ENCODE data around the gene EVI2A. TPM values are rescaled to one million over a fixed set of nuclear protein-coding genes. Genes with fewer than 3 reads are reported as not detected.
"Not testable (repeated sequence)": the region's sequence is repeated elsewhere in the genome, so short reads cannot be mapped to it uniquely, and the experiment has no call there.

The EVI2A gene
- total and polyA plus RNA-seq, 2 donors: 147 to 252 TPM

GRCh38 chr17:31345191-31345747, 23.8 kb upstream of the EVI2A start:
- not testable (repeated sequence) for H3K4me3 ChIP-seq (ENCODE audit: low read length in 2 of 2); H3K27me3 ChIP-seq (ENCODE audit: control insufficient read depth in 2 of 2, insufficient read depth in 1 of 2, low read length in 1 of 2); DNase-seq (ENCODE audit: low read depth in 6 of 9, low spot score in 9 of 9); H3K27ac ChIP-seq (ENCODE audit: low read depth in 1 of 2, low read length in 1 of 2); H3K9me3 ChIP-seq (ENCODE audit: control insufficient read depth in 2 of 2, insufficient read depth in 1 of 2, low read length in 1 of 2); H3K4me1 ChIP-seq (ENCODE audit: control insufficient read depth in 2 of 2, insufficient read depth in 2 of 2, low read length in 2 of 2)
- H3K36me3 ChIP-seq (ENCODE audit: control insufficient read depth in 2 of 2, insufficient read depth in 2 of 2, low read length in 1 of 2): peaks cover 11 to 24% of the 10 kb centered on the region in 2 donors
- WGBS: 90% methylated on average over 21 of the region's 34 CpGs

- Histone ChIP-seq H3K4me1 (ENCODE audit: control insufficient read depth in 2 of 2, insufficient read depth in 2 of 2, low read length in 2 of 2) (no peaks in the 10 kb centered on the region), H3K36me3 (ENCODE audit: control insufficient read depth in 2 of 2, insufficient read depth in 2 of 2, low read length in 1 of 2) (peaks cover 11 to 37% of the 10 kb centered on the region in 2 donors), H3K27me3 (ENCODE audit: control insufficient read depth in 2 of 2, insufficient read depth in 1 of 2, low read length in 1 of 2) (no peaks in the 10 kb centered on the region), H3K9me3 (ENCODE audit: control insufficient read depth in 2 of 2, insufficient read depth in 1 of 2, low read length in 1 of 2) (peaks cover 0 to 4% of the 10 kb centered on the region in 2 donors), H3K4me3 (ENCODE audit: low read length in 2 of 2) (no peak overlapping the region), H3K27ac (ENCODE audit: low read depth in 1 of 2, low read length in 1 of 2) (no peak overlapping the region)
- no peak for DNase-seq (ENCODE audit: low read depth in 6 of 9, low spot score in 9 of 9)
- 97% methylated on average over 6 of the region's 6 CpGs for WGBS
These were observed 18.7 kb upstream of the EVI2A start for GRCh38 chr17:31339906-31340661.

DNA sequence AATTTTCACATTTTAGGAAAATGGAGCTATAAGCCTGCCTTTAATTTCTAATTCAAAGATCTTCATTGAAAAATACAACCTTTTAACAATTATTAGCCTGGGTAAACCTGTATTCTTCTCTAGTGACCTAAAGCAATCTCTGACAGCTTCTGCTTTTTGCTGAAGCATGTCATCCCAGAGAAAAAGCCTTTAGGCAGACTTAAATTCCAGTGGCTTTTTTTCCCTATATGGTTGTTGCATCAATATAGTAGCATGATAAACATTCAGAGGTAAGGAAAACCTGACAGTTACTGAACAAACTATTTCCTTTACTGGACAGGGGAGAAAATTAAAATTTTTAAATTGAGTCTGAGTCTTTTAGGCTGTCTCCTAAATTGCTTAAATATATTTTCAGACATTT, 7.8 kb upstream of the EVI2A start:
- no peak for DNase-seq (ENCODE audit: low read depth in 6 of 9, low spot score in 9 of 9)
- Histone ChIP-seq H3K36me3 (ENCODE audit: control insufficient read depth in 2 of 2, insufficient read depth in 2 of 2, low read length in 1 of 2) (peaks cover 15 to 17% of the 10 kb centered on the region in 2 donors), H3K27ac (ENCODE audit: low read depth in 1 of 2, low read length in 1 of 2) (no peak overlapping the region), H3K27me3 (ENCODE audit: control insufficient read depth in 2 of 2, insufficient read depth in 1 of 2, low read length in 1 of 2) (no peaks in the 10 kb centered on the region), H3K4me3 (ENCODE audit: low read length in 2 of 2) (no peak overlapping the region), H3K9me3 (ENCODE audit: control insufficient read depth in 2 of 2, insufficient read depth in 1 of 2, low read length in 1 of 2) (no peaks in the 10 kb centered on the region), H3K4me1 (ENCODE audit: control insufficient read depth in 2 of 2, insufficient read depth in 2 of 2, low read length in 2 of 2) (no peaks in the 10 kb centered on the region)

- no peaks in the 10 kb centered on the region for H3K9me3 ChIP-seq (ENCODE audit: control insufficient read depth in 2 of 2, insufficient read depth in 1 of 2, low read length in 1 of 2)
- H3K27ac ChIP-seq (ENCODE audit: low read depth in 1 of 2, low read length in 1 of 2): no peak overlapping the region
- H3K4me1 ChIP-seq (ENCODE audit: control insufficient read depth in 2 of 2, insufficient read depth in 2 of 2, low read length in 2 of 2): no peaks in the 10 kb centered on the region
- no peak overlapping the region for H3K4me3 ChIP-seq (ENCODE audit: low read length in 2 of 2)
- no peak for DNase-seq (ENCODE audit: low read depth in 6 of 9, low spot score in 9 of 9)
- peaks cover 15 to 17% of the 10 kb centered on the region in 2 donors for H3K36me3 ChIP-seq (ENCODE audit: control insufficient read depth in 2 of 2, insufficient read depth in 2 of 2, low read length in 1 of 2)
- H3K27me3 ChIP-seq (ENCODE audit: control insufficient read depth in 2 of 2, insufficient read depth in 1 of 2, low read length in 1 of 2): no peaks in the 10 kb centered on the region
These were observed 6.7 kb upstream of the EVI2A start for GRCh38 chr17:31328160-31328535.

- Histone ChIP-seq H3K9me3 (ENCODE audit: control insufficient read depth in 2 of 2, insufficient read depth in 1 of 2, low read length in 1 of 2) (no peaks in the 10 kb centered on the region), H3K36me3 (ENCODE audit: control insufficient read depth in 2 of 2, insufficient read depth in 2 of 2, low read length in 1 of 2) (peaks cover 15 to 17% of the 10 kb centered on the region in 2 donors), H3K27ac (ENCODE audit: low read depth in 1 of 2, low read length in 1 of 2) (no peak overlapping the region), H3K4me1 (ENCODE audit: control insufficient read depth in 2 of 2, insufficient read depth in 2 of 2, low read length in 2 of 2) (no peaks in the 10 kb centered on the region), H3K27me3 (ENCODE audit: control insufficient read depth in 2 of 2, insufficient read depth in 1 of 2, low read length in 1 of 2) (no peaks in the 10 kb centered on the region), H3K4me3 (ENCODE audit: low read length in 2 of 2) (no peak overlapping the region)
- DNase-seq (ENCODE audit: low read depth in 6 of 9, low spot score in 9 of 9): no peak
- 97% methylated on average over 12 of the region's 12 CpGs for WGBS
These were observed 6.2 kb upstream of the EVI2A start for GRCh38 chr17:31327534-31328159.

- no peak for DNase-seq (ENCODE audit: low read depth in 6 of 9, low spot score in 9 of 9)
- Histone ChIP-seq H3K4me3 (ENCODE audit: low read length in 2 of 2) (no peak overlapping the region), H3K36me3 (ENCODE audit: control insufficient read depth in 2 of 2, insufficient read depth in 2 of 2, low read length in 1 of 2) (peaks cover 17% of the 10 kb centered on the region in 2 donors), H3K9me3 (ENCODE audit: control insufficient read depth in 2 of 2, insufficient read depth in 1 of 2, low read length in 1 of 2) (no peaks in the 10 kb centered on the region), H3K4me1 (ENCODE audit: control insufficient read depth in 2 of 2, insufficient read depth in 2 of 2, low read length in 2 of 2) (peaks cover 6 to 10% of the 10 kb centered on the region in 2 donors), H3K27ac (ENCODE audit: low read depth in 1 of 2, low read length in 1 of 2) (no peak overlapping the region), H3K27me3 (ENCODE audit: control insufficient read depth in 2 of 2, insufficient read depth in 1 of 2, low read length in 1 of 2) (no peaks in the 10 kb centered on the region)
These were observed 2.1 kb upstream of the EVI2A start for GRCh38 chr17:31323551-31323950.

DNA sequence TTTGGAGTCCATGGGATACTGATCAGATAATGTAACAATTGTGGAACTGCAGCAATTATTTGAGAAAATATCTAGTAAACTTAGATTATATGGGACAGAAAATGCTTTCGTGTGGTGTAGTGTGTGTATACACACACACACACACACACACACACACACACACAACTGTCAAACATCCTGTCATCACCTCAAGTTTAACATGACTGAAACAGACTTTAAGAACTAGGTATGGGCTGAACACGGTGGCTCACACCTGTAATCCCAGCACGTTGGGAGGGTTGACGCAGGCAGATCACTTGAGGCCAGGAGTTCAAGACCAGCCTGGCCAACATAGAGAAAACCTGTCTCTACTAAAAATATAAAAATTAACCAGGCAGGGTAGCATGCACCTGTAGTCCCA, 544 bp upstream of the EVI2A start:
- Histone ChIP-seq H3K9me3 (ENCODE audit: control insufficient read depth in 2 of 2, insufficient read depth in 1 of 2, low read length in 1 of 2) (no peaks in the 10 kb centered on the region), H3K4me1 (ENCODE audit: control insufficient read depth in 2 of 2, insufficient read depth in 2 of 2, low read length in 2 of 2) (peaks cover 6 to 10% of the 10 kb centered on the region in 2 donors), H3K27me3 (ENCODE audit: control insufficient read depth in 2 of 2, insufficient read depth in 1 of 2, low read length in 1 of 2) (no peaks in the 10 kb centered on the region), H3K36me3 (ENCODE audit: control insufficient read depth in 2 of 2, insufficient read depth in 2 of 2, low read length in 1 of 2) (peaks cover 11 to 12% of the 10 kb centered on the region in 2 donors), H3K27ac (ENCODE audit: low read depth in 1 of 2, low read length in 1 of 2) (peak overlapping the region; percentile 70 to 93), H3K4me3 (ENCODE audit: low read length in 2 of 2) (peak overlapping the region in 1 of 2 donors; percentile 57)
- 75% methylated on average over 4 of the region's 4 CpGs for WGBS
- DNase-seq (ENCODE audit: low read depth in 6 of 9, low spot score in 9 of 9): peak in 1 of 9 donors; percentile 41

DNA sequence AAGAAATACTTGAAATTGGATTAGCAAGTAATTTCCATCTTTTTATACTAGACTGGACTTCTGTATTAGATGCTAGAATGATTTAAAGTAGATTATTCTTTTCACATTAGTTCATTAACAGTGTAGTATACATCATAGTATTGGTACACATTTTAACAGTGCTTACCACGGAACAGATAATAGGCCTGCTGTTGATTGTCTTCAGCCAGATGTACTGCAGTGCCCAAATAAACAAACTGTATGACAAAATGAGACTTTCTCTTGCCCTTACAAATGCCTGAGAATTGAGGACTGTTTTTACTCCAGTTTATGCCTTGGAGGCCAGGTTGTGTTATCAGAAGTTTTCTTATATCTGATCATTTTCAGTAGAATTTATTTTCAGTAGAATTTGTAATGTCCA, 631 bp downstream of the EVI2A start:
- Histone ChIP-seq H3K9me3 (ENCODE audit: control insufficient read depth in 2 of 2, insufficient read depth in 1 of 2, low read length in 1 of 2) (no peaks in the 10 kb centered on the region), H3K36me3 (ENCODE audit: control insufficient read depth in 2 of 2, insufficient read depth in 2 of 2, low read length in 1 of 2) (peaks cover 5 to 11% of the 10 kb centered on the region in 2 donors), H3K4me3 (ENCODE audit: low read length in 2 of 2) (peak overlapping the region; percentile 57 to 68), H3K27ac (ENCODE audit: low read depth in 1 of 2, low read length in 1 of 2) (peak overlapping the region; percentile 89 to 93), H3K27me3 (ENCODE audit: control insufficient read depth in 2 of 2, insufficient read depth in 1 of 2, low read length in 1 of 2) (no peaks in the 10 kb centered on the region), H3K4me1 (ENCODE audit: control insufficient read depth in 2 of 2, insufficient read depth in 2 of 2, low read length in 2 of 2) (peaks cover 8 to 12% of the 10 kb centered on the region in 2 donors)
- peak in 4 of 9 donors; percentile 24 to 58 (median 33) for DNase-seq (ENCODE audit: low read depth in 6 of 9, low spot score in 9 of 9)
- 0% methylated on average over 1 of the region's 1 CpG for WGBS

DNA sequence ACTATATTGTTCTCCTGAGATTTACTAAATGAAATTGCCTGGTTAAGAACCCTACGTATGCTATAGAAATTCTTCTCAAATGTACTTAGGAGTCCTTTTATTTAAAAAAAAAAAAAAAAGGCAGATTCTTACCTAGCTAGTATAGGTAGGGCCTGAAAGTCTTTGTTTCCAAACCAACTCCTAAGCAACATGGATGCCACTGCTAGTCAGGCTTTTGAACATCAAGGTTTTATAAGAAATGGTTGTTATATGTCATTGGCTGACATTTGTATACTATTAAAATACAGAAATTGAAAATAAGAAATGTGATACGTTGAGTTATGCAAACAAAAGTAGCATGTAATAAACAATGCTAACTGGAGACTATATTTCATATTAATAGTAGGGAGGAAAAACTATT, 1.2 kb downstream of the EVI2A start:
- Histone ChIP-seq H3K4me1 (ENCODE audit: control insufficient read depth in 2 of 2, insufficient read depth in 2 of 2, low read length in 2 of 2) (peaks cover 9 to 13% of the 10 kb centered on the region in 2 donors), H3K27ac (ENCODE audit: low read depth in 1 of 2, low read length in 1 of 2) (peak overlapping the region in 1 of 2 donors; percentile 93), H3K4me3 (ENCODE audit: low read length in 2 of 2) (peak overlapping the region; percentile 58 to 68), H3K36me3 (ENCODE audit: control insufficient read depth in 2 of 2, insufficient read depth in 2 of 2, low read length in 1 of 2) (peaks cover 2 to 10% of the 10 kb centered on the region in 2 donors), H3K9me3 (ENCODE audit: control insufficient read depth in 2 of 2, insufficient read depth in 1 of 2, low read length in 1 of 2) (no peaks in the 10 kb centered on the region), H3K27me3 (ENCODE audit: control insufficient read depth in 2 of 2, insufficient read depth in 1 of 2, low read length in 1 of 2) (no peaks in the 10 kb centered on the region)
- WGBS: 27% methylated on average over 2 of the region's 2 CpGs
- peak in 4 of 9 donors; percentile 38 to 80 (median 52) for DNase-seq (ENCODE audit: low read depth in 6 of 9, low spot score in 9 of 9)
